ENCODE data around the gene FAH.

Gene FAH

GRCh38 chr15:80217327-80217900 lies 64.6 kb downstream of the FAH start:
- no peak overlapping the region for H3K27ac ChIP-seq
- H3K4me3 ChIP-seq, result no peak overlapping the region

GRCh38 chr15:80219955-80220354 lies 67.2 kb downstream of the FAH start:
- Histone ChIP-seq H3K4me3 (no peak overlapping the region), H3K27ac (no peak overlapping the region)

GRCh38 chr15:80228959-80229610 lies 76.3 kb downstream of the FAH start:
- Histone ChIP-seq H3K4me3 (no peak overlapping the region), H3K27ac (no peak overlapping the region)

GRCh38 chr15:80231371-80231770 lies 78.6 kb downstream of the FAH start:
- Histone ChIP-seq H3K27ac (no peak overlapping the region), H3K4me3 (no peak overlapping the region)

GRCh38 chr15:80233581-80233980 lies 80.8 kb downstream of the FAH start:
- Histone ChIP-seq H3K4me3 (no peak overlapping the region), H3K27ac (no peak overlapping the region)

GRCh38 chr15:80234883-80235282 lies 82.1 kb downstream of the FAH start:
- Histone ChIP-seq H3K4me3 (no peak overlapping the region), H3K27ac (no peak overlapping the region)

Measured in skin epidermis (tissue), 12 donors.